ENCODE data around the gene PTPRJ. TPM values are rescaled to one million over a fixed set of nuclear protein-coding genes. Genes with fewer than 3 reads are reported as not detected.

PTPRJ gene
- total and polyA plus RNA-seq, 9 of the 15 experiments (the other 6 are each of a cell fraction or from before 2014, with no cell fraction given) = 0.56 to 10.7 (median 4.8) TPM

DNA sequence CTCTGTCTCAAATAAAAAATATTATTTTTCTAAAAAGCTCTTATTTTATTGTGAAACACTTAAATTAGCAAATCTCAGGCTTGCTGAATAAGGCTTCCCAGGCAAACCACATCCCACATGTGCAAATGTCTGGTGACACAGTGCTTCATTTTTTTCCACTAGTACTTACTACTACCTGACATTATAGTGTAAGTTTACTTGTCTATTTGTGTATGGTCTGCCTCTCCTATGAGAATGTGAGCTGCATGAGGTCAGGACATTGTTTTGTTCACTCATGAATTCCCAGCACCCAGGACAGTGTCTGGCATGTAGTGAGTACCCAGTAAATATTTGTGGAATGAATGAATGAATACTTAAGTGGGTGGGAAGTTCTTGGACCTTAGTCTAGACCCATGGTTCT is 103.1 kb downstream of the PTPRJ start:
- POLR2A ChIA-PET = interaction anchor here (1.4 kb wide), 1 partner anchor 16 kb away, joined by 3 read pairs; no protein-coding TSS in a partner anchor

More for the DNA sequence above, 103.1 kb downstream of the PTPRJ start:
- intact Hi-C loops (cut with micrococcal nuclease) (no loop called here), in situ Hi-C loops (cut with MboI) (no loop called here)
- no TSS peak for BruUV-seq (replicated peaks)
- CTCF ChIA-PET (ENCODE audit: low intra/inter-chr PET ratio) = no interaction called here
- DNase-seq (ENCODE audit: extremely low read depth in 1 of 4, low spot score in 3 of 4) = no peak
- Histone ChIP-seq H3K4me2 (ENCODE audit: insufficient read depth, low read length) (no peak overlapping the region), H4K20me1 (replicated peaks; ENCODE audit: control insufficient read depth, insufficient read depth, low read length) (no peaks in the 10 kb centered on the region; the same call in 1 of the 2 replicates), H3K27me3 (ENCODE audit: control insufficient read depth in 2 of 2, insufficient read depth in 2 of 2, low read length in 2 of 2) (no peaks in the 10 kb centered on the region), H3K9me3 (replicated peaks; ENCODE audit: control insufficient read depth, insufficient read depth, low read depth, low read length) (no peaks in the 10 kb centered on the region), H3K27ac (ENCODE audit: extremely low read depth, low read depth, low read length) (no peak overlapping the region), H3K9ac (ENCODE audit: insufficient read depth in 1 of 2, low read depth in 2 of 2, low read length in 2 of 2) (no peak overlapping the region), H3K4me1 (replicated peaks in 1 of 2; ENCODE audit: control insufficient read depth in 2 of 2, insufficient read depth in 2 of 2, low read length in 2 of 2) (peaks cover 0 to 3% of the 10 kb centered on the region in 2 experiments; a peak in 2 of 5 replicates), H3K9me1 (ENCODE audit: control insufficient read depth, insufficient read depth, low read length) (no peaks in the 10 kb centered on the region), H3K79me2 (ENCODE audit: control insufficient read depth, insufficient read depth, low read length) (no peaks in the 10 kb centered on the region), H3K4me3 (no peak overlapping the region), H2AFZ (ENCODE audit: low read depth, low read length) (no peak overlapping the region), H3K36me3 (ENCODE audit: control insufficient read depth, insufficient read depth, low read length) (no peaks in the 10 kb centered on the region)
- FAIRE-seq = no peak
- TF ChIP-seq ARID2 (IDR thresholded peaks at IDR 0.05) = no peak
- no peak for TF ChIP-seq PYGO2 (tag; IDR thresholded peaks at IDR 0.05)
- TF ChIP-seq ZFP1 (CRISPR knock-in tag; IDR thresholded peaks at IDR 0.05) = no peak
- TF ChIP-seq ZBED1 (IDR thresholded peaks at IDR 0.05) = no peak
- TF ChIP-seq, protein P1, sequence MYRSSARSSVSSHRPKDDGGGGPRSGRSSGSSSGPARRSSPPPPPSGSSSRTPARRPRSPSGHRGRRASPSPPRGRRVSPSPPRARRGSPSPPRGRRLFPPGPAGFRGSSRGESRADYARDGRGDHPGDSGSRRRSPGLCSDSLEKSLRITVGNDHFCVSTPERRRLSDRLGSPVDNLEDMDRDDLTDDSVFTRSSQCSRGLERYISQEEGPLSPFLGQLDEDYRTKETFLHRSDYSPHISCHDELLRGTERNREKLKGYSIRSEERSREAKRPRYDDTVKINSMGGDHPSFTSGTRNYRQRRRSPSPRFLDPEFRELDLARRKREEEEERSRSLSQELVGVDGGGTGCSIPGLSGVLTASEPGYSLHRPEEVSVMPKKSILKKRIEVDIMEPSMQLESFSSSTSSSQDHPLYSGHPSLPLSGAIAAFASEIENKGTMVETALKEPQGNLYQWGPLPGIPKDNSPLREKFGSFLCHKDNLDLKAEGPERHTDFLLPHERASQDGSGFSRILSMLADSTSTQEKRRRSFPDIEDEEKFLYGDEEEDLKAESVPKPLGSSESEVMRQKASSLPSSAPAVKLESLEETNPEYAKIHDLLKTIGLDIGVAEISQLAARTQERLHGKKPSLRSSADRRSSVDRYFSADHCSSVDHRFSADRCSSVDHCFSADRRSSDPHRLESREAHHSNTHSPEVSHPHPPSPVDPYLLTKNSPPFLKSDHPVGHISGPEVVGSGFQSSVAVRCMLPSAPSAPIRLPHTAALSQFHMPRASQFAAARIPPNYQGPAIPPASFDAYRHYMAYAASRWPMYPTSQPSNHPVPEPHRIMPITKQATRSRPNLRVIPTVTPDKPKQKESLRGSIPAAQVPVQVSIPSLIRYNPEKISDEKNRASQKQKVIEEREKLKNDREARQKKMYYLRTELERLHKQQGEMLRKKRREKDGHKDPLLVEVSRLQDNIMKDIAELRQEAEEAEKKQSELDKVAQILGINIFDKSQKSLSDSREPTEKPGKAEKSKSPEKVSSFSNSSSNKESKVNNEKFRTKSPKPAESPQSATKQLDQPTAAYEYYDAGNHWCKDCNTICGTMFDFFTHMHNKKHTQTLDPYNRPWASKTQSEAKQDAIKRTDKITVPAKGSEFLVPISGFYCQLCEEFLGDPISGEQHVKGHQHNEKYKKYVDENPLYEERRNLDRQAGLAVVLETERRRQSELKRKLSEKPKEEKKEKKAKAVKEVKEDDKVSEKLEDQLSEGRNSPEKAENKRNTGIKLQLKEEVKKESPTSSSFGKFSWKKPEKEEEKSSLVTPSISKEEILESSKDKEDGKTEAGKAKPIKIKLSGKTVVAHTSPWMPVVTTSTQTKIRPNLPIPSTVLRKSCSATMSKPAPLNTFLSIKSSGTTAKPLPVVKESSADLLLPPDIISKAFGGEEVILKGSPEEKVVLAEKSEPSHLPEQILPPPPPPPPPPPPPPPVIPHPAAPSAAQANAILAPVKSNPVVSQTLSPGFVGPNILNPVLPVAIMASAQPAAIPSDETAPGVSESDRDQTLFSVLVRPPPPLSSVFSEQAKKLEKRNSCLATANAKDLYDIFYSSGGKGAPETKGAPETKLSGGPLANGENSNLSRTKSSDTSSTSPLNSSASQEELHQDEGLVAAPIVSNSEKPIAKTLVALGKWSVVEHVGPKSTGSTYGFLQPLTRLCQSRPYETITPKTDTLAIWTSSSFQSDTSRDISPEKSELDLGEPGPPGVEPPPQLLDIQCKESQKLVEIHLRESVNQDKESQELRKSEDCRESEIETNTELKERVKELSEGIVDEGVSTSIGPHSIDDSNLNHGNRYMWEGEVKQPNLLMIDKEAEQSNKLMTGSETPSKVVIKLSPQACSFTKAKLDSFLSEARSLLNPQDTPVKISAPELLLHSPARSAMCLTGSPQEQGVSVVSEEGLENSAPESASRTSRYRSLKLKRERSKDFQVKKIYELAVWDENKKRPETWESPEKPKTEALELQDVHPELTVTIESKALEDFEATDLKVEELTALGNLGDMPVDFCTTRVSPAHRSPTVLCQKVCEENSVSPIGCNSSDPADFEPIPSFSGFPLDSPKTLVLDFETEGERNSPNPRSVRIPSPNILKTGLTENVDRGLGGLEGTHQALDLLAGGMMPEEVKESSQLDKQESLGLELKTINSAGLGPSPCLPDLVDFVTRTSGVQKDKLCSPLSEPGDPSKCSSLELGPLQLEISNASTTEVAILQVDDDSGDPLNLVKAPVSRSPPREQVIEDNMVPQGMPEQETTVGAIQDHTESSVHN (IDR thresholded peaks at IDR 0.05; ENCODE audit: borderline replicate concordance in 1 of 2, low read depth in 1 of 2) = no peak
- TF ChIP-seq, protein P2, sequence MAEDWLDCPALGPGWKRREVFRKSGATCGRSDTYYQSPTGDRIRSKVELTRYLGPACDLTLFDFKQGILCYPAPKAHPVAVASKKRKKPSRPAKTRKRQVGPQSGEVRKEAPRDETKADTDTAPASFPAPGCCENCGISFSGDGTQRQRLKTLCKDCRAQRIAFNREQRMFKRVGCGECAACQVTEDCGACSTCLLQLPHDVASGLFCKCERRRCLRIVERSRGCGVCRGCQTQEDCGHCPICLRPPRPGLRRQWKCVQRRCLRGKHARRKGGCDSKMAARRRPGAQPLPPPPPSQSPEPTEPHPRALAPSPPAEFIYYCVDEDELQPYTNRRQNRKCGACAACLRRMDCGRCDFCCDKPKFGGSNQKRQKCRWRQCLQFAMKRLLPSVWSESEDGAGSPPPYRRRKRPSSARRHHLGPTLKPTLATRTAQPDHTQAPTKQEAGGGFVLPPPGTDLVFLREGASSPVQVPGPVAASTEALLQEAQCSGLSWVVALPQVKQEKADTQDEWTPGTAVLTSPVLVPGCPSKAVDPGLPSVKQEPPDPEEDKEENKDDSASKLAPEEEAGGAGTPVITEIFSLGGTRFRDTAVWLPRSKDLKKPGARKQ (CRISPR knock-in tag; IDR thresholded peaks at IDR 0.05) = no peak
- ATAC-seq = no peak

All from K562 (cell line).